ENCODE results near the gene DUSP12.
A peak's percentile ranks its signal among the peaks of the same experiment; 100 is the strongest.
"Not testable (repeated sequence)": the region's sequence is repeated elsewhere in the genome, so short reads cannot be mapped to it uniquely, and the experiment has no call there.

Gene DUSP12

GRCh38 chr1:161719325-161719611 lies 30.3 kb upstream of the DUSP12 start:
- no peak overlapping the region for H3K4me3 ChIP-seq (ENCODE audit: low read depth, low read length)
- no peak overlapping the region for H3K27ac ChIP-seq (ENCODE audit: low read depth, low read length)
- H3K27me3 ChIP-seq (ENCODE audit: insufficient read depth, low read length) = peaks cover 4% of the 10 kb centered on the region; the same call in 1 of the 2 replicates
- H3K4me1 ChIP-seq (ENCODE audit: control insufficient read depth, insufficient read depth, low read length, unreplicated experiment) = peaks cover 16% of the 10 kb centered on the region
- H3K79me2 ChIP-seq (ENCODE audit: control insufficient read depth, insufficient read depth, low read length, unreplicated experiment) = no peaks in the 10 kb centered on the region
- no peaks in the 10 kb centered on the region for H3K36me3 ChIP-seq (ENCODE audit: insufficient read depth, low read length)
- no peak overlapping the region for H2AFZ ChIP-seq (ENCODE audit: low read length, unreplicated experiment)

DNA sequence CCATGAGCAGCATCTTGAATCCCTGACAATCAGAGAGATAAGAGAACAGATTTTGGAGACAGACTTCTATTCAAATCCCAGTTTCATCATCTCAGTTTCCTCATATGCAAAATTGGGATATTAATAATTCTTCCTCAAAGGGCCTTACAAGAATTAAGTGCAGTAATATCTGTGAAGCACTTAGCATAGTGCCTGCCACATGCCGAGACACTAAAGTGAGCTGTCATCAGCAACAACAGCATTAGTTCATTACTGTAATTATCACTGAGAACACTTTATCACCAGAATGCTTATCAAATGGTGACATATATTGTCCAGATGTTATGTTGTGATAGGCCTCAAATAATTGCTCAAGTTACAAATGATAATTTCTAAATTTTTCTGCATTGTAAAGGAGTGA lies 29.2 kb upstream of the DUSP12 start:
- no peaks in the 10 kb centered on the region for H3K36me3 ChIP-seq (ENCODE audit: insufficient read depth, low read length)
- H3K79me2 ChIP-seq (ENCODE audit: control insufficient read depth, insufficient read depth, low read length, unreplicated experiment) = no peaks in the 10 kb centered on the region
- H3K27me3 ChIP-seq (ENCODE audit: insufficient read depth, low read length) = peaks cover 4% of the 10 kb centered on the region; the same call in 1 of the 2 replicates
- H3K4me3 ChIP-seq (ENCODE audit: low read depth, low read length) = no peak overlapping the region
- H3K4me1 ChIP-seq (ENCODE audit: control insufficient read depth, insufficient read depth, low read length, unreplicated experiment) = peaks cover 16% of the 10 kb centered on the region
- H3K27ac ChIP-seq (ENCODE audit: low read depth, low read length) = no peak overlapping the region
- H2AFZ ChIP-seq (ENCODE audit: low read length, unreplicated experiment) = no peak overlapping the region

DNA sequence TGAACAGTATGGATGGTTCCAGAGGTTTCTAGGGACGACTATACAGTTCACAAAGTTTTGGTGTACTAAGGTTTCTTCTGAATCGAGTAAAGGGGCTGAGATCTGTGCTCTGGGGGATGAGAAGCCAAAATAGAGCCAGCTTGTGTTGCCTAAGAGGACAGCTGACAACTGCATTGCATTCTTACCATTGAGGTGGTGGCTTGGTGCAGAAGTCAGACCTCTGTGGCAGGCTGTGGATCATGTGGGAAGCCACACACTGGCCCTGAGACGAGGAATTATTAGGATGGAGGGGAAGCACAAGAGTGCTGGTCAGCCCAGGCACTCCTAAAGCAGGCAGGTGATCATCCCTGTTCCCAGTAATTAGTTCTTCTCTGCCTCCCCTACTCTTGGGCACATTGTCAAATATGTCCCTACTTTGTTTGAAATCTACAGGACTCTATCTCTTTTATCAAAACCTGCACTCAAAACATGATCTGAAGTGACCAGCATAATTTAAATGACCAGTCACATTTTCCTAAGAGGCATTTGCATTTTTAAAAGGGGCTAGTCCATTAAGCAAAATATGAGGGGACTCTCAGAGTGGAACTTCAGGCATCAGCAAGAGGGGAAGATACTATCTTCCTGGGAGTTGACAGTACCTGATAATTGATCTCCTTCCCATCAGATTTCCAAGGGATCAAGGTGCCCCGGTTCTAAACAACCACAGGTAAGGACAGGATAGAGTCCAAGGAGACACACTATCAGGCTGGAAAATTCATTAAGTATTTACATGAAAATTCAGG lies 28.4 kb upstream of the DUSP12 start, which contains the start of gene FCRLB:
Gene FCRLB, plus strand, starts transcription at position 589 of the 782 bp plus-strand sequence. CDS start 1,129 bp downstream, outside the sequence.
- Histone ChIP-seq H3K27ac (ENCODE audit: low read depth, low read length) (peak within 1 kb of the TSS; percentile 70), H2AFZ (ENCODE audit: low read length, unreplicated experiment) (no peak within 1 kb of the TSS), H3K79me2 (ENCODE audit: control insufficient read depth, insufficient read depth, low read length, unreplicated experiment) (no peaks in the 10 kb centered on the region), H3K4me1 (ENCODE audit: control insufficient read depth, insufficient read depth, low read length, unreplicated experiment) (peaks cover 16% of the 10 kb centered on the region), H3K27me3 (ENCODE audit: insufficient read depth, low read length) (no peaks in the 10 kb centered on the region), H3K36me3 (ENCODE audit: insufficient read depth, low read length) (no peaks in the 10 kb centered on the region), H3K4me3 (ENCODE audit: low read depth, low read length) (no peak within 1 kb of the TSS; the same call in 1 of the 2 replicates)

DNA sequence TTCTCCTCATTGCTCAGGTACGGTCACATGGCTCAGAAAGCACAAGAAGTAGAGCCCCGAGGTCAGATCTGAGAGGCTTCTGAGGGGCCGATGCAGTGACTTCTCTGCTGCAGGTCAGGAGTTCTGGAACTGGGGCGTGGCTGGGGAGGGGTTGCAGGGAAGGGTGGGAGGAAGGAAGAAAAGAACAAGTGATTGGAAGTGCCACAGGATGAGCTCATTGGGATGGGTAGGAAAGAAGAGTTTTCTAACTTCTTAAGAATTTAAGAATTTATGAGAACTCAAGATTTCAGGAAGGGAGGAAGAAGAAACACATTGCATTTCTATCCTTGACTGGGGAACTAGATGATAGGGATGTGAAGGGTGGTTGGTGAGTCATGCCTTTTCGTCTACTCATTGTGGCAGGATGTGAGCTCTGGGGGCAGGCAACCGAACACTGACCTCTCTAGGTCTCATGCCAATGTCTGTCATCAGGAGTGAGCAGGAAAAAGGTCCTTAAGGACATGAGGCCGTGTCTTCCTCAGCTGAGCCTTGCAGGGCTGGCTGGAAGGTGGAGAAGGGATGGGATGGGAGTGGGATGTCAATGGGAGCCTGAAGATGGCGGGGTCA lies 27.7 kb upstream of the DUSP12 start:
- H3K27me3 ChIP-seq (ENCODE audit: insufficient read depth, low read length) = no peaks in the 10 kb centered on the region
- peak overlapping the region; percentile 70 for H3K27ac ChIP-seq (ENCODE audit: low read depth, low read length)
- no peak overlapping the region for H2AFZ ChIP-seq (ENCODE audit: low read length, unreplicated experiment)
- peaks cover 16% of the 10 kb centered on the region for H3K4me1 ChIP-seq (ENCODE audit: control insufficient read depth, insufficient read depth, low read length, unreplicated experiment)
- no peaks in the 10 kb centered on the region for H3K79me2 ChIP-seq (ENCODE audit: control insufficient read depth, insufficient read depth, low read length, unreplicated experiment)
- no peaks in the 10 kb centered on the region for H3K36me3 ChIP-seq (ENCODE audit: insufficient read depth, low read length)
- no peak overlapping the region; the same call in 1 of the 2 replicates for H3K4me3 ChIP-seq (ENCODE audit: low read depth, low read length)

DNA sequence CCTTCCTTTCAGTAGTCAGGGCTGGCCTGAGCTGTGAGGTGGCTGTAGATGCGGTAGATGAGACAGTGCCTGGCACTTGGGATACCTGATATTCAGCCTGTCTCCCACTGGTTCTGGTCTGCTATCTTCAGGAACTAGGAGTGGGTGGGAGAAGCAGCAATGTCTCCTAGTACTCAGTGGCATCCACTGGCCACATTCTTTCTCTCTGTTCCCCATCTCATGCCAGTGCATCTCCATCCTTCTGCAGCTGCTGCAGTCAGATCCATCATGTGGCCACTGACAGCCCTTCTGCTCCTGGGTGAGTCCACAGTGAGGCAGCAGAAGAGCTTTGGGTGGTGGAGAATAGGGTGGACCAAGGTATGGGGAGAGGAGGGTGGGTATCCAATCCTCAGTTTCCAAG lies 27.2 kb upstream of the DUSP12 start:
- Histone ChIP-seq H3K27me3 (ENCODE audit: insufficient read depth, low read length) (no peaks in the 10 kb centered on the region), H3K36me3 (ENCODE audit: insufficient read depth, low read length) (no peaks in the 10 kb centered on the region), H3K4me3 (ENCODE audit: low read depth, low read length) (no peak overlapping the region), H2AFZ (ENCODE audit: low read length, unreplicated experiment) (no peak overlapping the region), H3K4me1 (ENCODE audit: control insufficient read depth, insufficient read depth, low read length, unreplicated experiment) (peaks cover 16% of the 10 kb centered on the region), H3K79me2 (ENCODE audit: control insufficient read depth, insufficient read depth, low read length, unreplicated experiment) (no peaks in the 10 kb centered on the region), H3K27ac (ENCODE audit: low read depth, low read length) (0 out of 2 replicates have a peak overlapping the region, but pooled peaks have one; percentile 2)

DNA sequence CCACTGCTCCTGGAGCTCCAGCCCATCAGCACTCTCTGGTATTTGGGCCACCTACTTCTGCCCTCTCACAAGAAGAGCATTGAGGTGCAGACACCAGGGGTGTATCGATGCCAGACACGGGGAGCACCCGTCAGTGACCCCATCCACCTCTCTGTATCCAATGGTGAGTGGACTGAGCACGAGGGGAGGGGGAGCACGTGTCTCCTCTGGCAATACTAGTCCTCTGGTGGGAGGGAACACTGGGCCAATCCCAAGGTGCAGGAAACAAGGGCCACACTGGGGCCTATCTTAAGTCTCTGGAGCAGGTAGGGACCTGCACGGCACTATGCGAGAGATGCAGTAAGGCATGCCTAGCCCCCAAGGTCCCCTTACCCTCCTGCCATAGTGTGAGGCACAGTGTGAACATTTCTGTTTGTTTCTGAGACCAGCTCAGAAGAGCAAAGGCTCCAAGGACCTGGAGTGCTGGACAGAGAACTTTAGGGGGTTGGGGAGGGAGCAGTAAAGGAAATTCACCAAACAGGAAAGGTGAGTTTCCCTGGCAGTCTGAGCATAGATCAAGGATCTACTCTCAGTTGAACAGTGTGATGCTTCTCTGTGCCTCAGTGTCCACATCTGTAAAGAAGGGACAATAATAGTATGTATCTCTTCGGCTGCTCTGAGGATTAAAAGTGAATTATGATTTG lies 26.0 kb upstream of the DUSP12 start:
- Histone ChIP-seq H3K27ac (ENCODE audit: low read depth, low read length) (no peak overlapping the region), H2AFZ (ENCODE audit: low read length, unreplicated experiment) (no peak overlapping the region), H3K79me2 (ENCODE audit: control insufficient read depth, insufficient read depth, low read length, unreplicated experiment) (no peaks in the 10 kb centered on the region), H3K4me3 (ENCODE audit: low read depth, low read length) (no peak overlapping the region), H3K27me3 (ENCODE audit: insufficient read depth, low read length) (no peaks in the 10 kb centered on the region), H3K4me1 (ENCODE audit: control insufficient read depth, insufficient read depth, low read length, unreplicated experiment) (peaks cover 21% of the 10 kb centered on the region), H3K36me3 (ENCODE audit: insufficient read depth, low read length) (no peaks in the 10 kb centered on the region)

DNA sequence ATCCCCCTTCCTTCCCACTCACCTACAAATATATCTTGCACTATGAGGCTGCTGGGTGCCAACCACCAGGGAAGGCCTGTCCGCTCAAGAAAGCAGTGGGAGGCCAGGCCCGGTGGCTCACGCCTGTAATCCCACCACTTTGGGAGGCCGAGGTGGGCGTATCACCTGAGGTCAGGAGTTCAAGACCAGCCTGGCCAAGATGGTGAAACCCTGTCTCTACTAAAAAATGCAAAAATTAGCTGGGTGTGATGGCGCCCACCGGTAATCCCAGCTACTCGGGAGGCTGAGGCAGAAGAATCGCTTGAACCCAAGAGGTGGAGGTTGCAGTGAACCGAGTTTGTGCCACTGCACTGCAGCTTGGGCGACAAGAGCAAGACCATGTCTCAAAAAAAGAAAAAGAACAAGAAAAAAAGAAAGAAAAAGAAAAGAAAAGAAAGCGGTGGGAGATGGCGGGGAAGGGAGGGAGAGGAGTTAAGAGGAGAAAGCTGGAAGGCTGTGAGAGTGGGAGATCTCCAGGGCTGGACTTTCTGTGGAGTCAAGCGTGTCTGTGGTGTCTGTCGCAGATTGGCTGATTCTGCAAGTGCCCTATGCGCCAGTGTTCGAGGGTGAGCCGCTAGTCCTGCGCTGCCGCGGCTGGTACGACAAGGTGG lies 24.2 kb upstream of the DUSP12 start:
- not testable (repeated sequence) for H3K27me3 ChIP-seq (ENCODE audit: insufficient read depth, low read length); H3K36me3 ChIP-seq (ENCODE audit: insufficient read depth, low read length); H3K27ac ChIP-seq (ENCODE audit: low read depth, low read length); H3K79me2 ChIP-seq (ENCODE audit: control insufficient read depth, insufficient read depth, low read length, unreplicated experiment)
- Histone ChIP-seq H3K4me1 (ENCODE audit: control insufficient read depth, insufficient read depth, low read length, unreplicated experiment) (peaks cover 31% of the 10 kb centered on the region), H2AFZ (ENCODE audit: low read length, unreplicated experiment) (peak overlapping the region; percentile 73), H3K4me3 (ENCODE audit: low read depth, low read length) (peak overlapping the region; percentile 87)

GRCh38 chr1:161725908-161726472 lies 23.6 kb upstream of the DUSP12 start:
- H3K27me3 ChIP-seq (ENCODE audit: insufficient read depth, low read length) = no peaks in the 10 kb centered on the region
- no peaks in the 10 kb centered on the region for H3K36me3 ChIP-seq (ENCODE audit: insufficient read depth, low read length)
- H3K4me3 ChIP-seq (ENCODE audit: low read depth, low read length) = peak overlapping the region; percentile 87
- H2AFZ ChIP-seq (ENCODE audit: low read length, unreplicated experiment) = peak overlapping the region; percentile 73
- no peaks in the 10 kb centered on the region for H3K79me2 ChIP-seq (ENCODE audit: control insufficient read depth, insufficient read depth, low read length, unreplicated experiment)
- peaks cover 36% of the 10 kb centered on the region for H3K4me1 ChIP-seq (ENCODE audit: control insufficient read depth, insufficient read depth, low read length, unreplicated experiment)
- peak overlapping the region; percentile 39; the same call in 1 of the 2 replicates for H3K27ac ChIP-seq (ENCODE audit: low read depth, low read length)

DNA sequence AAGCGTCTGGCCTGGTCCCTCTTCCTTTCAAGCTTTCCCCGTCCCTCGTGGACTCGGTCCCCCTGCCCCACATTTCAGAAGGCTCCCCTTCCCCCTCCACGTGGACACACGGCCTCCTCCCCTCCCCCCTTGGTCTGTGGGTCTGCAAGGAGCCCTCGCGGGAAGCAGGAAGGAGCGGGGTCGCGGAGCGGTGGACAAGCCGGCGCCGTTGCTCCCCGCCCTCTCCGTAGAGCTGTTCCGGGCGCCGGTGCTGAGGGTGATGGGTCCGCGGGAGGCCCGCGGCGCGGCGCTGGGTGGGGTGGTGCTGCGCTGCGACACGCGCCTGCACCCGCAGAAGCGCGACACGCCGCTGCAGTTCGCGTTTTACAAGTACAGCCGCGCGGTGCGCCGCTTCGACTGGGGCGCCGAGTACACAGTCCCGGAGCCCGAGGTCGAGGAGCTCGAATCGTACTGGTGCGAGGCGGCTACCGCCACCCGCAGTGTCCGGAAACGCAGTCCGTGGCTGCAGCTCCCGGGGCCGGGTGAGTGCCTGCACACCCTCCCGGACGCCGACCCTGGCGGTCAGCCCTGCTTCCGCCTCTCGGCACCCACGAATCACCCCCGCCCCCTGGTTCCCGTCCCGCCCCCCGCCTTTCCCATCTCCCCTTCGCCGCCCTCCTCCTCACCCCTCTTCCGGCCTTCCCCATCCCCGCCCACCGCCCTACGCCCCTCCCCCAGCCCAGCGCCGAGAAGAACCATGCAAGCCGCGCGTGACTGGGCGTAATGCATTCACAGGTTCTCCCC lies 22.9 kb upstream of the DUSP12 start:
- Histone ChIP-seq H2AFZ (ENCODE audit: low read length, unreplicated experiment) (peak overlapping the region; percentile 73), H3K4me3 (ENCODE audit: low read depth, low read length) (peak overlapping the region; percentile 87), H3K79me2 (ENCODE audit: control insufficient read depth, insufficient read depth, low read length, unreplicated experiment) (no peaks in the 10 kb centered on the region), H3K27ac (ENCODE audit: low read depth, low read length) (peak overlapping the region; percentile 71), H3K4me1 (ENCODE audit: control insufficient read depth, insufficient read depth, low read length, unreplicated experiment) (peaks cover 29% of the 10 kb centered on the region), H3K36me3 (ENCODE audit: insufficient read depth, low read length) (no peaks in the 10 kb centered on the region), H3K27me3 (ENCODE audit: insufficient read depth, low read length) (no peaks in the 10 kb centered on the region)

All from ACC112 (cell line).